Hematopoietic multipotent progenitor cell (in vitro differentiated cells): ENCODE data around the gene WDHD1. TPM values are rescaled to one million over a fixed set of nuclear protein-coding genes. Genes with fewer than 3 reads are reported as not detected.
"Not testable (repeated sequence)": the region's sequence is repeated elsewhere in the genome, so short reads cannot be mapped to it uniquely, and the experiment has no call there.

ENCODE experiments used
- DNase-seq, 3 donors: peaks; one replicate each; pipeline ENCODE4 v3.0.0-alpha.2; 2011 to 2015; ENCODE audit warnings: low read depth in 2 of 3, low spot score in 2 of 3
- total RNA-seq: library from RNA; depleted of rRNA; stranded (reverse); fragments of >200 nt; gene quantifications from one replicate; pipeline ENCODE4 v1.2.3, GENCODE V29; 2012

WDHD1 gene, protein sequence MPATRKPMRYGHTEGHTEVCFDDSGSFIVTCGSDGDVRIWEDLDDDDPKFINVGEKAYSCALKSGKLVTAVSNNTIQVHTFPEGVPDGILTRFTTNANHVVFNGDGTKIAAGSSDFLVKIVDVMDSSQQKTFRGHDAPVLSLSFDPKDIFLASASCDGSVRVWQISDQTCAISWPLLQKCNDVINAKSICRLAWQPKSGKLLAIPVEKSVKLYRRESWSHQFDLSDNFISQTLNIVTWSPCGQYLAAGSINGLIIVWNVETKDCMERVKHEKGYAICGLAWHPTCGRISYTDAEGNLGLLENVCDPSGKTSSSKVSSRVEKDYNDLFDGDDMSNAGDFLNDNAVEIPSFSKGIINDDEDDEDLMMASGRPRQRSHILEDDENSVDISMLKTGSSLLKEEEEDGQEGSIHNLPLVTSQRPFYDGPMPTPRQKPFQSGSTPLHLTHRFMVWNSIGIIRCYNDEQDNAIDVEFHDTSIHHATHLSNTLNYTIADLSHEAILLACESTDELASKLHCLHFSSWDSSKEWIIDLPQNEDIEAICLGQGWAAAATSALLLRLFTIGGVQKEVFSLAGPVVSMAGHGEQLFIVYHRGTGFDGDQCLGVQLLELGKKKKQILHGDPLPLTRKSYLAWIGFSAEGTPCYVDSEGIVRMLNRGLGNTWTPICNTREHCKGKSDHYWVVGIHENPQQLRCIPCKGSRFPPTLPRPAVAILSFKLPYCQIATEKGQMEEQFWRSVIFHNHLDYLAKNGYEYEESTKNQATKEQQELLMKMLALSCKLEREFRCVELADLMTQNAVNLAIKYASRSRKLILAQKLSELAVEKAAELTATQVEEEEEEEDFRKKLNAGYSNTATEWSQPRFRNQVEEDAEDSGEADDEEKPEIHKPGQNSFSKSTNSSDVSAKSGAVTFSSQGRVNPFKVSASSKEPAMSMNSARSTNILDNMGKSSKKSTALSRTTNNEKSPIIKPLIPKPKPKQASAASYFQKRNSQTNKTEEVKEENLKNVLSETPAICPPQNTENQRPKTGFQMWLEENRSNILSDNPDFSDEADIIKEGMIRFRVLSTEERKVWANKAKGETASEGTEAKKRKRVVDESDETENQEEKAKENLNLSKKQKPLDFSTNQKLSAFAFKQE
- 5.9 TPM for total RNA-seq

DNA sequence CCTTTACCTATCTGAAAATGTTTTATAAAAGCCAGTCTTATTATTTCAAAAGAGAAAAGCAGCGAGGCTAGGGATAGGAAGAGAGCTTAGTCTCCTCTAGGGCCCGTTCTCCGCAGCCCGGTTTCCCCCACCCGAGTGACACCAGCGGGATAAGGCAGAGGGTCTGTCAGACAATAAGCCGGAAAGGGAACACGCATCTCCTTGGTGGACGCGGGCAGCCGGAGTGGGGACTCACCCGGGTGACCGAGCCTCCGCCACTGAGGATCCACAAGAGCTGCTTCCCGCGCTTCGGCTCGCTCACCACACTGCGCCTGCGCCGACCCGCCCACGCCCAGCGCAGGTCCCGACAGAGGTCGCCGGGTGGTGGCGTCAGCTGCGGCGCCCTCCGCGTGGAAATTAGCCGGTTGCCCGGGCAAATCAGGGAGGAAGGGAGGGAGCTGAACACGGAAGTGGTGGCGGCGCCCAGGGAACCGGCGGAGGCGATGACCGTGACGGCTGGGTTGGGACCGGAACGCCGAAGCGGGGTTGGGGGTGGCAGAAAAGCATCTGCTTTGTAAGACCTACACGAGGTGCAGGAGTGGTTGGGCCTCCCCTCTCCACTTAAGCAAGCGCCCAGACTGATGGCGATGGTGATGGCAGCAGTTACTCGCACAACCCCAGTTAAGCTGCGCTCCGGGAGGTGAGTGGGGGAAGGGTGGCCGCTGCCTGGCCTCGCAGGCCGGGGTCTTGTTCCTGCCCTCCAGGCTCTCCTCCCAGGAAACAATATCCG, at the start of gene WDHD1, which contains the start of gene SOCS4:
Gene WDHD1 (minus strand): TSS at position 307 of the 769 bp plus-strand sequence. CDS start 312 bp downstream, outside the sequence.
Gene SOCS4 (plus strand): TSS at position 444 of the 769 bp plus-strand sequence. CDS start 15,806 bp downstream, outside the sequence.
- peak; percentile 91 to 95 (median 94) for DNase-seq

DNA sequence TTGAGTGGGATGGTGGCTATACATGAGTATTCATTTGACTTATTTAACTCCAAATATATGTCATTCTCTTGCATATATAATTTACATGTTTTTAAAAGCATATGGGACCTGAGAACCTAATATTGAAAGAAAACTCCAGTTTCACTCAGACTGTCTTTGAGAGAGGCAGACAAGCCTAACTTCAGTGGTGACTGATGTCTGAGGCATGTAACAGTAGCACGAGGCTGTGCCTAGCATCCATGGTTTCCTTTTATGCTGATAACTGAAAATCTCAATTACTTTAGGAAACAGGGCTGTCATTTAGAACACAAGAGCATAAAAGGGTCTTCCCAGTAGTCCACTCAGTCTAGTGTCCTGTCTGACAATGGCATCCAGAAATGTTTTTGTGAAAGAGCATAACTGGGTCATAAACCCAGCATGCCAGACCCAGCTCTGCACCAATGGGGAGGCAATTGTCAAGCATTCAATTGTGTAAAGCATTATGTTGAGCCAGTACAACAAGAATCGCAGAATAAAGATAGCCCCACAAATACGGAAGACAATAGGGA, 48.8 kb upstream of the WDHD1 start:
- DNase-seq, result no peak

DNA sequence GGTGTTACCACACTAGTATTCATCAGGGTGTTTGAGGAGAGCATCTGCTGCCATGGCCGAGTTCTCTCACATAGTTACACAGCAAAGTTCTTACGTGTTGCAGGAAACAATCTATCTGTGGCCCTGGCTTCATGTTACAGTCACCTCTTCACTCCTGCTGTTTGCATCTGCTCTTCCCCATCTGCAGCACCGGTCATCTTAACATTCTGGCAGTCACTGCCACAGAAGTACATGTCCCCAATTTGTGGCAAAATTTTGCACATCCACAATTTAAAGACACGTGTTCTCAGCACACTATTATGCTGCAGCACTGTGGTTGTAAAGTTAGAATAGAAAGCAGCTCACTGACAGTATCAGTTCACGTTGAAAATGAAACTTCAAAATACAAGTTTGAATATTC, 47.8 kb upstream of the WDHD1 start:
- DNase-seq, result no peak

DNA sequence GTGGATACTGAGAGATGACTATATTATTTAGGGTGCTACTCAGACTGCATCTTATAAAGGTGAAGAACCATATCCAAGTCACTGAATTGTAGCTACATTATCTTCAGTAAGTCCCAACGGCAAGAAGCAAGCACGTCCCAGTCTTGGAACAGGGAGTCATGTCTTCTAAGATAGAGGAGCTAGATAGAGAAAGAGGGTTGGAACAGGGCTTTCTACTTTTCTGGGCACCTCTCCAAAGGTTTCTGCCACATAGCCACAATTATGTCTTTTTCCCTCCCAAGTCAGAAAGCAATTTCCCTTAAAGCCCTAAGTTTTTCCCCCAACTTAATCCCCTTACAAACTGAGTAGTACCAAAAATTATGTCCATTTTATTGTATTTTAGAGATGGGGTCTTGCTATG, 47.0 kb upstream of the WDHD1 start:
- no peak for DNase-seq

DNA sequence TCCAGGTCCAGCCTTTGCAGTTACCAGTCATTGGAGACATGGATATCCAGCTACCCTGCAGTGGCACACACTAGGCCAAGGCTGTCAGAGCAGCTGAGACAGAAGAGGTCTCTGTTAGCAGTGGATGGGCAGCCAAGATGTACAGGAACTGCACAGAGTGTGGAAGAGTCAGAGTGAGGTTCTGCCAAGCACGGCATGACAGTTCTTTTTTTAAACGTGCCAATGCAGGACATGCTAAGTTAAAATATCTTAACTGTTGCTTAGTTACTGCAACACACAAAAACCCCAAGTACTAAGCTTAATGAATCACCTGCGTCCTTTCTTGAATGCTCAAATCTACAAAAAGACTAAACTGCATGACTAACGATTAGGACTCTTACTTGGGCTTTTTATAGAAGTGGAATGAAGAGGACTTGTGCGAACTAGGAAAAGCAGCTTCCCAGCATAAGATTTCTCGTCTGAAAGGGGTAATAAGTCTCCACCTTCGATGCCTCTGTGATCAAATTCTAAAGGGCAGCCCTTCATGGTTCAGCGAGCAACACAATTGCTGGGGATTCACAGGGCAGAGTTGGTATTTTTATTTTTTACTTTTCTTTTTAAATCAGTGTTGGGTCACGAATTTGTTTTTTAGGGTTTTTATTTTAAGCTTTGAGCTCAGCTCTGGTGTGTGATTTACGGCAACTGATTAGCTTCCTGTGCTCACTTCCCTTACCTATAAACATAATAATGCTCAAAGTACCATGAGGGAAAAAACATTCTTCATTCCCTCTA, 45.2 kb upstream of the WDHD1 start:
- DNase-seq, result peak in 2 of 3 donors; percentile 63 to 66

DNA sequence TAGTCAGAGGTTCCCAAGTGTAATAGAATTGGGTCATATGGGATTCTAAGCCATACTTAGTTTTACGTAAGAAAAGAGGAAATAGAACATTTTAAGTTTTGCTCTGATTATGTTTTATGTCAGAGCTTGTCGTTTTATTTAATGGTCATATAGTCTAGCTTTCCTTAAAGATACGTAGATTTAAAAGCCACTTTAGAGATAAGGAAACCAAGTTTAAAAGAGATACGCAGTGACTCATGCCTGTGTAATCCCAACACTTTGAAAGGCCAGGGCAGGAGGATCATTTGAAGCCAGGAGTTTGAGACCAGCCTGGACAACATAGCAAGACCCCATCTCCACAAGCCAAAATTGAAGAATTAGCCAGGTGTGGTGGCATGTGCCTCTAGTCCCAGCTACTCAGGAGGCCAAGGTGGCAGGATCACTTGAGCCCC, 44.1 kb upstream of the WDHD1 start:
- no peak for DNase-seq

DNA sequence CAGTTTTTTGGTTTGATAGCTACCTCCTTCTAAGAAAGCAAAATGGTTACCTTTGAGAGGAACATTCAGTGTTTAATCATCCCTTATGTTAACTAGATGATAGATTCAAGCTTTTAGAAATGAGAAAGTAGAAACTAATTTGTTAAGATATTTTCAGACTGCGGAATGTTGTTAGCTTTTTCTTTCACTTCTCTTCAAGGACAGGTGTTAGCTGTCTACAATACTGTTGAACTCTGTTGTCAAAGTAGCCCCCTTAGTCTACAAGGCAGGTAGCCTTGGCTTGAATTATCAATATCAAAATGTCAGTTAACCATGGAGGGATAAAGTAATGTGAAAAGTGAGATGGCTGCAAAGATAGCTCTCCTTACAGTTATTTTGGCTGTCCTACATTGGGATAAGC, 39.3 kb upstream of the WDHD1 start:
- no peak for DNase-seq

DNA sequence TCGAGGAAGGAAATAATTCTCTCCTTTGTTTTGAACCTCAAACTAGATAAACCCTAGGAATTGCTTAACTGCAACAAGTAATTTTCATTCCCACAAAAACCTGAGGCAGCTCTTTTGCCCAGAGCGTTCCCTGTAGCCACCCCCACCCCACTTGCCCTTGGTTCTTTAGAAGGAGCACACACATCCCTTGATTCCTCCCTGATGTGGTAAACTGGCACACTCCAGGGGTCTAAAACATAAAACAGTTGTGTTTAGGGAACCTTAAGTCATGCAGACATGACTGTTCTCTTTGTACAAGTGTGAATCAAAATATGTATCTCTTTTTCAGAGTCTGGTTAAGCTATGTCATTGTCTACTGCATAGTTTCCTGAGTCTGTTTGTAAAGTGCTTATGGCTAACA, 38.5 kb upstream of the WDHD1 start:
- no peak for DNase-seq

DNA sequence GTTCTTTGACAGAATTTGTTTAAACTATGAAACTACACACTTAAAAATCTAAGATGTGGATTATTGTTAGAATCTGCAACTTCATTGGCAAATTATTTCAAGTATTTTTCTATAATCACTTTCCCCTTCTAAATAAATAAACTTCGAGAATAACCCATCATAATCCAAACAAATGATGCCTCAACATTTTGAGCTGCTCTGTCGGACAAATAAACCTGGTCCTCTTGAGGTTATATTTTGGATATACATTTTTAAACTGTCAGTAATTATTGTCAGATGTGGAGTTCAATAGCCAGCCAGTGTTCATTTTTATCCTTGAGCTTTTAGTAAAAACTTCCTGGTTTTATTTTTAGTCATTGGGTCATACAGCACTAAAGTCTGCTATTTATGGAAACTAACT, 38.0 kb upstream of the WDHD1 start:
- not testable (repeated sequence) for DNase-seq

DNA sequence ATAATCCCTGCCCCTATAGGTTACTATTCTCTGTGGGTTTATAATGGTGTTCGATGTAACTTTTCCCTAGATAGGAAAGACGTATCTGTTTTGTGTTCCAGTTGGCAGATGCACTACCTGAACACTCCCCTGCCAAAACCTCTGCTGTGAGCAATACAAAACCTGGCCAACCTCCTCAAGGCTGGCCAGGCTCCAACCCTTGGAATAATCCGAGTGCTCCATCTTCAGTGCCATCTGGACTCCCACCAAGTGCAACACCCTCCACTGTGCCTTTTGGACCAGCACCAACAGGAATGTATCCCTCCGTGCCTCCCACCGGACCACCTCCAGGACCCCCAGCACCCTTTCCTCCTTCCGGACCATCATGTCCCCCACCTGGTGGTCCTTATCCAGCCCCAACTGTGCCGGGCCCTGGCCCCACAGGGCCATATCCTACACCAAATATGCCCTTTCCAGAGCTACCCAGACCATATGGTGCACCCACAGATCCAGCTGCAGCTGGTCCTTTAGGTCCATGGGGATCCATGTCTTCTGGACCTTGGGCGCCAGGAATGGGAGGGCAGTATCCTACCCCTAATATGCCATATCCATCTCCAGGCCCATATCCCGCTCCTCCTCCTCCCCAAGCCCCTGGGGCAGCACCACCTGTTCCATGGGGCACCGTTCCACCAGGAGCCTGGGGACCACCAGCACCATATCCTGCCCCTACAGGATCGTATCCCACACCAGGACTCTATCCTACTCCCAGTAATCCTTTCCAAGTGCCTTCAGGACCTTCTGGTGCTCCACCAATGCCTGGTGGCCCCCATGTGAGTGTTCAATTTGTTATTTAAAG, 35.8 kb upstream of the WDHD1 start:
- DNase-seq, result no peak

DNA sequence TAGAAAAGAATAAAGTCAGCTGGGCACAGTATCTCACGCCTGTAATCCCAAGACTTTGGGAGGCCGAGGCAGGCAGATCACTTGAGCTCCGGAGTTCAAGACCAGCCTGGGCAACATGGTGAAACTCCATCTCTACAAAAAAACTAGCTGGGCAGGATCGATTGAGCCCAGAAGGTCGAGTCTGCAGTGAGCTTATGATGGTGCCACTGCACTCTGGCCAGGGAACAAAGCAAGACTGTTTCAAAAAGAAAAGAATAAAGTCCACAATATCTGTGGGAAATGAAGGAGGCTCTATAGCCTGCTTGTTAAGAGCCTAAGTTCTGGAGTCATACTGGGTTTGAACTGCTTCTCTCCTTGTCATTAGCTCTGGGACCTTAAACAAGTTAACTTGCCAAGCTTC, 32.4 kb upstream of the WDHD1 start:
- no peak for DNase-seq

DNA sequence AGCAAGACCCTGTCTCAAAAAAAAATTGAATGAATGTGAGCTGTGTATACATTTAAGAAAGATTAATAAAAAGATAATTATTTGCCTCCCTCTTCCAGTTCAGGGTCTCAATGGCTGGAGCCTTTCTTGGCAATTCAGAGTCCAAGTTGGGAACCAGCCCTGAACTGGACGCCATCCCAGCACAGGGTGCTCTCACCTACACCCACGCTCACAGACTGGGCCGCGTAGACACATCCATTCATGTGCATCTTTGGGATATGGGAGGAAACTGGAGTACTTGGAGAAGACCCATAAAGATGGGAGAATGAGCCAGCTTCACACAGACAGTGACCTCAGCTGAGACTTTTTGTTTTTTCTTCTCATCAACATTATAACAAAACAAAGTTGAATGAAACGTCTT, 31.0 kb upstream of the WDHD1 start:
- DNase-seq, result no peak

DNA sequence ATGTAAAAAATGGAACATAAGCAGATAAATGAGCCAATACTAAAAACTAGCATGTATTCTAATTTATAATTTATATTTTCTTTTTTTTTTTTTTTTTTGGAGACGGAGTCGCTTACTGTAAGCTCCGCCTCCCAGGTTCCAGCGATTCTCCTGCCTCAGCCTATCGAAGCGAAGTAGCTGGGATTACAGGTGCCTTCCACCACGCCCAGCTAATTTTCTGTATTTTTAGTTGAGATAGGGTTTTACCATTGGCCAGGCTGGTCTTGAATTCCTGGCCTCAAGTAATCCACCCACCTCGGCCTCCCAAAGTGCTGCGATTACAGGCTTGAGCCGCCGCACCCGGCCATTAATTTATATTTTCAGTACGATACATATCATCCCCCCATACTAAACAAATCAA, 27.2 kb upstream of the WDHD1 start:
- no peak for DNase-seq

DNA sequence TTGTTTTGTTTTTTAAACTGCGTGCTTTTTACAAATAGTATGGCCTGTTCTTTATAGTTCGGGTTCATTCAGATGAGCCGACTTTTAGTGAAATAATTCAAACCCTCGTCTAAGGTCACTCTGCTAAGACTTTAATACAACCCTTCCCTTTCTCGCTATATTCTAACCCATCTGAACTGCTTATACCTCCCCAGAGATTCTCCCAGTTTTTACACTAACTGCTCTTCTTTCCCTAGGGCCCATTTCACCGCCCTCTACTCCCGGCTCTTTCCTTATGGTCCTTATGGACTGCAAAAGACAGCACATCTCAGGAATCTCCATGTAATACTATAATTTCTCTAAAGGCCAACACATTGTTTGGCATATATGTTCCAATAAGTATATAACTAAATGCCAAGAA, 26.6 kb upstream of the WDHD1 start:
- DNase-seq, result no peak

DNA sequence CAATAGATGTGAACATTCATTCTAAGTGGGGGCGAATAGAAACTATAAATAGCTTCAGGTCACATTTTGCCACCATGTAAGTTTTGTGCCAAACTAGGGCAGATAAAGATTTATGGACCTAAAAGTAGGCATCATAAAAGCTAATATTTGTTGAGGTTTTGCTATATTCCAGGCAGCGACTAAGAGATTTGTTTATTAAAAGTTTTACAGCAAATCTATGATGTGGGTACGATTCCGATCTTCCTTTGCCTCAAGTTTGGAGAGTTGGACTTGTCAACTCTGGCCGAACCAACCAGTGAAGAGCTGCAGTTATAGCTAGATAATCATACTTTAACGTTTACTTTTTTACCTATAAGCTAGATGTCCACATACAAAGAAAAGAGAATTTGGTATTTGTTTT, 26.1 kb upstream of the WDHD1 start:
- no peak for DNase-seq

DNA sequence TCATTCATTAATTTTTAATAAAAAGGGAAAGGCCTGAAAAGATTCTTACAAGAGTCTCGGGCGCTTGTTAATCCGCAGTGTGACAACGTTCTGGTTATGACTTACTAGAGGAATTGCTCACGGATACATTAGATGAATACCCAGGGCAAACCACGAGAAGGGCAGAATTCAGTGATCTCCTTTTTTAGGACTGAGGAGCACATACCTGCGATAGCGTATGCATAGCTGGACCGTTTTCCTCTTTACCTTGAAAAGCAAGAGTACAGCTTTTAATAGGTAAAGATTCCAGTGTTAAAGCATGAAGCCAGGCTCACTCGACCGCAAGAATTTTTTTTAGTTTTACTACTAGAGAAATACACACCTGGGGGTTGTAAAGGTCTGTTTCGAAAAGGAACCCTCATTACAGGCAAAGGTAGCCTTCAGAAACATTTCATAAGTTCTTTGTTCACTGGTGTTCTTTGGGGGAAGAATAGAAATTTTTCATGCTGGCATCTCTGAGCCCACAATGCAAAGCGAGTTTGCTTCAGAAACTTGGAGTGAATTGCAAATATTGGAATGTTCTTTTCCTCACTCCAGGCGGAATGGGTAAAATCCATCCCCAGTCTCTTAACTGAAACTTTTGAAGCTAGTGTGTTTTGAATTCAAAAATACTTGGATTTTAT, 25.5 kb upstream of the WDHD1 start:
- DNase-seq, result no peak

DNA sequence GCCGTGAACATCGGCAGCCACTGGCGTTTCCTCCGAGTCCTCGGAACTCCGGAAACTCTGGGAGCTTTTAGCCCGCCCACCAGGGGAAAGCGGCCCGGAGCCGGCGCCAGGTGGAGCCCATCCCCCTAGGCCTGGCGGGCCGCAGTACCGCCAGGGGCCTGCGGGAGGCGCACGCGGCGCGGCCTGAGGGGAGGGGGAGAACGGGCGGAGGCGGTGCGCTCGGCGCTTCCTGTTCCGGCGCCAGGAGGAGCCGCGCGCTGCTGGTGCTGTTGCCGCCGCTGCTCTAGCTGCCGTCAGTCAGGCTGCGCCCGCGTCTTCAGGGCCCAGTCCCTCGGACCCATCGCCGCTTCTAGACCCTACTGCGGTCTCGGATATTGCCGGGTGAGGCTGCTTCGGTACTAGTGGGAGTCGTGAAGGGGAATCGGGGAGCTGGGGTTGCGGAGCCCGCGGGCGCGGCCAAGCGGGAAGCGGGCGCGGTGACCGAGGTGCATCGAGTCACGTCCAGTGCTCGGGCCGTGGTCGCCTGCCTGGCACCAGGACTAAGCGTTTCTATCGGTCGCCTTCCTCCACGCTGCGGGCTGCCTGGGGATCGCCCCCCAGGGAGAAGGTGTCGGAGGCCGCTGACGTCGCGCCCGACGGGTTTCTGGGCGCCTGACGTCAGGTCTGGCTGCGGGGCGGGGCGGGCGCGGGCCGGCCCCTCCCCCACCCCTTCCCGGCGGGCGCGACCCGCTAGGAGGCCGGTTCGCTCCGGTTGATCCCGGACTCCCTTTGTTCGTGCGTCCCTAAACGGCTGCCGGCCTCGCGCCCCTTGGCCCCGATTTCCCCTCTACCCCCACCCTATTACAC, 24.7 kb upstream of the WDHD1 start, which contains the start of gene MAPK1IP1L:
Gene MAPK1IP1L (plus strand): TSS at position 225 of the 846 bp plus-strand sequence. CDS start 10,037 bp downstream, outside the sequence.
- DNase-seq, result peak; percentile 89 to 91 (median 91)
